ENCODE measurements around the gene MKS1. TPM values are rescaled to one million over a fixed set of nuclear protein-coding genes. Genes with fewer than 3 reads are reported as not detected.

MKS1 gene
- polyA plus RNA-seq, 1 experiment: 14.1 TPM

GRCh38 chr17:58172369-58173071 lies 46.5 kb downstream of the MKS1 start:
- DNase-seq (ENCODE audit: low read depth): no peak
- CTCF ChIA-PET: no interaction called here
- no peaks in the 10 kb centered on the region for H3K36me3 ChIP-seq (ENCODE audit: control insufficient read depth, insufficient read depth, low read length)
- no peaks in the 10 kb centered on the region; the same call in 1 of the 2 replicates for H3K27me3 ChIP-seq (ENCODE audit: control insufficient read depth, insufficient read depth, low read length)
- peak; percentile 24; the same call in 1 of the 2 replicates for TF ChIP-seq CTCF (IDR thresholded peaks at IDR 0.05; ENCODE audit: insufficient read depth, low read depth, low read length)
- POLR2A ChIA-PET: no interaction called here
- H3K4me3 ChIP-seq (ENCODE audit: low read depth, low read length): no peak overlapping the region

- H3K27me3 ChIP-seq (ENCODE audit: control insufficient read depth, insufficient read depth, low read length): no peaks in the 10 kb centered on the region
- CTCF ChIA-PET: interaction anchor here (1.1 to 1.6 kb wide), 2 partner anchors 49 to 79 kb away, joined by 3 to 4 read pairs; partner anchors contain the start of gene MKS1
- no peaks in the 10 kb centered on the region for H3K36me3 ChIP-seq (ENCODE audit: control insufficient read depth, insufficient read depth, low read length)
- POLR2A ChIA-PET: no interaction called here
- no peak for TF ChIP-seq CTCF (IDR thresholded peaks at IDR 0.05; ENCODE audit: insufficient read depth, low read depth, low read length)
- DNase-seq (ENCODE audit: low read depth): no peak
- no peak overlapping the region for H3K4me3 ChIP-seq (ENCODE audit: low read depth, low read length)
These were observed 48.4 kb downstream of the MKS1 start for GRCh38 chr17:58170622-58171021.

GRCh38 chr17:58166682-58167081 lies 52.4 kb downstream of the MKS1 start, which contains the start of gene OR4D2:
Gene OR4D2, plus strand, starts transcription at chr17:58166982. Its CDS starts 2,674 bp downstream, at chr17:58169656.
- H3K27me3 ChIP-seq (ENCODE audit: control insufficient read depth, insufficient read depth, low read length): peaks cover 2% of the 10 kb centered on the region; the same call in 1 of the 2 replicates
- TF ChIP-seq CTCF (IDR thresholded peaks at IDR 0.05; ENCODE audit: insufficient read depth, low read depth, low read length): no peak
- DNase-seq (ENCODE audit: low read depth): no peak
- no peaks in the 10 kb centered on the region for H3K36me3 ChIP-seq (ENCODE audit: control insufficient read depth, insufficient read depth, low read length)
- ChIA-PET CTCF (no interaction called here), POLR2A (no interaction called here)
- no peak within 1 kb of the TSS for H3K4me3 ChIP-seq (ENCODE audit: low read depth, low read length)

- TF ChIP-seq CTCF (IDR thresholded peaks at IDR 0.05; ENCODE audit: insufficient read depth, low read depth, low read length): no peak
- Histone ChIP-seq H3K27me3 (ENCODE audit: control insufficient read depth, insufficient read depth, low read length) (peaks cover 2% of the 10 kb centered on the region; the same call in 1 of the 2 replicates), H3K4me3 (ENCODE audit: low read depth, low read length) (no peak overlapping the region), H3K36me3 (ENCODE audit: control insufficient read depth, insufficient read depth, low read length) (no peaks in the 10 kb centered on the region)
- DNase-seq (ENCODE audit: low read depth): no peak
- ChIA-PET CTCF (no interaction called here), POLR2A (no interaction called here)
These were observed 53.1 kb downstream of the MKS1 start for GRCh38 chr17:58165981-58166380.

- Histone ChIP-seq H3K36me3 (ENCODE audit: control insufficient read depth, insufficient read depth, low read length) (no peaks in the 10 kb centered on the region), H3K27me3 (ENCODE audit: control insufficient read depth, insufficient read depth, low read length) (peaks cover 10% of the 10 kb centered on the region), H3K4me3 (ENCODE audit: low read depth, low read length) (no peak overlapping the region)
- TF ChIP-seq CTCF (IDR thresholded peaks at IDR 0.05; ENCODE audit: insufficient read depth, low read depth, low read length): no peak
- no peak for DNase-seq (ENCODE audit: low read depth)
- ChIA-PET POLR2A (no interaction called here), CTCF (no interaction called here)
These were observed 57.5 kb downstream of the MKS1 start for GRCh38 chr17:58161566-58161965.

Data from BJ (cell line).